Measurements from ENCODE around the gene FPR1.

- TF ChIP-seq EZH2phosphoT487 (IDR thresholded peaks at IDR 0.05; ENCODE audit: insufficient read depth, low read depth) (no peak), EZH2 (IDR thresholded peaks at IDR 0.05; ENCODE audit: insufficient read depth, poor library complexity, severe bottlenecking) (no peak)
Measured at GRCh38 chr19:51746731-51747130, 4.9 kb downstream of the FPR1 start.

Data from GM23248 (cell line).